Hepatocyte (in vitro differentiated cells): ENCODE data around the gene CEP85L. TPM values are rescaled to one million over a fixed set of nuclear protein-coding genes. Genes with fewer than 3 reads are reported as not detected.

Source experiments
- DNase-seq: peaks from one replicate; pipeline ENCODE4 v3.0.0-alpha.2; 2016; ENCODE audit warnings: low spot score
- H2AFZ ChIP-seq: fragments of 200-600 bp; sonication (generic); 2 replicates; pipeline ENCODE4 v1.6.0; 2016; ENCODE audit warnings: antibody characterized with exemption, mild to moderate bottlenecking
- H3K27ac ChIP-seq: fragments of 200-600 bp; sonication (generic); 2 replicates; pipeline ENCODE4 v1.5.1; 2016; ENCODE audit warnings: mild to moderate bottlenecking
- H3K27me3 ChIP-seq: fragments of 200-600 bp; sonication (generic); 2 replicates; pipeline ENCODE4 v1.6.1; 2016
- H3K36me3 ChIP-seq: fragments of 200-600 bp; sonication (generic); replicated peaks from 2 replicates; pipeline ENCODE4 v1.5.1; 2016; ENCODE audit warnings: low read depth; ENCODE audit not compliant: insufficient read depth
- H3K4me1 ChIP-seq: fragments of 200-600 bp; sonication (generic); 2 replicates; pipeline ENCODE4 v1.5.1; 2016; ENCODE audit warnings: mild to moderate bottlenecking, moderate library complexity; ENCODE audit not compliant: insufficient read depth
- H3K4me2 ChIP-seq: fragments of 200-600 bp; sonication (generic); 2 replicates; pipeline ENCODE4 v1.6.0; 2016
- H3K4me3 ChIP-seq: fragments of 200-600 bp; sonication (generic); 2 replicates; pipeline ENCODE4 v1.5.1; 2016; ENCODE audit warnings: mild to moderate bottlenecking
- H3K79me2 ChIP-seq: fragments of 200-600 bp; sonication (generic); 2 replicates; pipeline ENCODE4 v1.6.0; 2017; ENCODE audit warnings: mild to moderate bottlenecking
- H3K9me2 ChIP-seq: fragments of 200-600 bp; sonication (generic); replicated peaks from 2 replicates; pipeline ENCODE4 v1.6.0; 2017; ENCODE audit warnings: mild to moderate bottlenecking; ENCODE audit not compliant: insufficient read depth
- H3K9me3 ChIP-seq: fragments of 200-600 bp; sonication (generic); 2 replicates; pipeline ENCODE4 v1.5.1; 2016; ENCODE audit warnings: low read depth, mild to moderate bottlenecking
- H4K20me1 ChIP-seq: fragments of 200-600 bp; sonication (generic); 2 replicates; pipeline ENCODE4 v1.6.0; 2016; ENCODE audit warnings: mild to moderate bottlenecking; ENCODE audit not compliant: insufficient read depth, poor library complexity, severe bottlenecking
- CTCF ChIP-seq: fragments of 200-600 bp; sonication (generic); IDR thresholded peaks from 2 replicates; pipeline ENCODE4 v1.5.1; 2016; ENCODE audit warnings: antibody characterized with exemption, mild to moderate bottlenecking; ENCODE audit not compliant: poor library complexity
- EZH2 ChIP-seq: fragments of 200-600 bp; sonication (generic); IDR thresholded peaks from 2 replicates; pipeline ENCODE4 v1.6.1; 2016; ENCODE audit warnings: antibody characterized with exemption, mild to moderate bottlenecking, borderline replicate concordance
- EZH2phosphoT487 ChIP-seq: fragments of 200-600 bp; sonication (generic); IDR thresholded peaks from one replicate; pipeline ENCODE4 v1.6.1; 2018; ENCODE audit warnings: antibody characterized with exemption, mild to moderate bottlenecking, low read depth, moderate library complexity; ENCODE audit not compliant: unreplicated experiment, severe bottlenecking
- WGBS: methylation state at CpG from one replicate; pipeline ENCODE4 v1.1.6; 2016; ENCODE audit warnings: low lambda C conversion rate; ENCODE audit errors: missing lambda C conversion rate; 5-methylcytosine and 5-hydroxymethylcytosine counted together
- polyA plus RNA-seq: library from polyadenylated mRNA; unstranded; fragments of >200 nt; fragmentation: Nextera tagmentation; extraction: Ambion mirVana; gene quantifications from 2 replicates; pipeline ENCODE4 v1.2.1, GENCODE V29; 2016
- total RNA-seq: library from RNA; depleted of rRNA; stranded (reverse); fragments of >200 nt; gene quantifications from 2 replicates; pipeline ENCODE4 v1.2.3, GENCODE V29; 2014

CEP85L gene
- total and polyA plus RNA-seq, 2 experiments from 2014 or later: 17.8 to 38.5 TPM

DNA sequence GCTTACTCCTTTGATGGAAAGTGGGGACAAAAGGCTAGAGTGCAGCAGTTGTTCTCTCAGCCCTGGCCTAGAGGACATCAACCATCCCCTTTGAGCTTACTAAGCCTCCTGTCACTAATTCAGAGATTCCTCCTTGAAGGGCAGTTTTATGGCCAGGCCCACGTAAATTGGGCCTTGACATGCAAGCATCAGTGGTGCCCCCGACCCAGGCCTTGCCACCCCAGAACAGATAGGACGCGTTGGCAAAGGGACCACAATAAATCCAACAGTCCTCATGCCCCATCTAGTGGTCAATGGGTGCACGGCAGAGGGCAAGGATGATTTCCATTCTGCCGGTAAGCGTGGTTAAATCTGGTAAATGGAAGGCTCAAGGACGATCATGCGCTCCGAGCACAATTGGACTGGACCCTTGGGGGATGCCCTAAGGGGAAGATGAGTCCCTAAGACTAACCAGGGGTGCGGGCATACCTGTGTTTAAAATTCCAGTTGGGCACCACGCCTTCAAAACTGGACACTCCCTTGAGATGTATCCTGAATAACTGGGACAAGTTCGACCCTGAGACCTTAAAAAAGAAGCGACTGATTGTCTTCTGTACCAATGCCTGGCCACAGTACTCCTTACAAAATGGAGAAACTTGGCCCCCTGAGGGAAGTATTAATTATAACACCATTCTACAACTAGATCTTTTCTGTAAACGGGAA is 32.6 kb downstream of the CEP85L start:
- no peak overlapping the region for H3K4me2 ChIP-seq
- peak; percentile 50 for DNase-seq

GRCh38 chr6:118617417-118617816 is 34.0 kb downstream of the CEP85L start:
- Histone ChIP-seq H3K79me2 (peaks cover 49% of the 10 kb centered on the region), H3K27ac (no peak overlapping the region), H4K20me1 (peaks cover 18% of the 10 kb centered on the region)

More for the DNA sequence above, 32.6 kb downstream of the CEP85L start:
- H3K27me3 ChIP-seq: no peaks in the 10 kb centered on the region
- no peak overlapping the region for H3K27ac ChIP-seq
- no peaks in the 10 kb centered on the region for H3K9me3 ChIP-seq
- H3K79me2 ChIP-seq: peaks cover 50% of the 10 kb centered on the region
- no peaks in the 10 kb centered on the region for H3K9me2 ChIP-seq
- H2AFZ ChIP-seq: no peak overlapping the region
- WGBS: 56% methylated on average over 15 of the region's 15 CpGs
- H3K36me3 ChIP-seq: no peaks in the 10 kb centered on the region
- peaks cover 17% of the 10 kb centered on the region for H4K20me1 ChIP-seq
- TF ChIP-seq EZH2phosphoT487 (no peak), CTCF (peak; percentile 65)
- H3K4me3 ChIP-seq: no peak overlapping the region
- no peaks in the 10 kb centered on the region for H3K4me1 ChIP-seq

DNA sequence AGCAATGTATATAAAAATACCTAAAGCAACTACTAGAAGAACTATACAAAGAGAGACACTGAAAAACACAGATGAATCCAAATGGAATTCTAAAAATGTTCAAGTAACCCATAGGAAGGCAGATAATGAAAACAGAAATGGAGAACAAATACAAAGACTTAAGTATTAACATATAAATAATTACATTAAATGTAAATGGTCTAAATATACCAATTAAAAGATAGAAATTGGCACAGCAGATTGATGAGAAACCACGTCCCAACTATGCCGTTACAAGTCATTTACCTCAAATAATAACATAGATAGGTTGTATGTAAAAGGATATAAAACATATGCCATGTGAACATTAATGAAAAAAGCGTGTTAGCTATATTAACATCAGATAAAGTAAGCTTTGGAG is 40.1 kb downstream of the CEP85L start:
- Histone ChIP-seq H3K79me2 (peaks cover 77% of the 10 kb centered on the region), H3K4me1 (no peaks in the 10 kb centered on the region), H3K9me3 (no peaks in the 10 kb centered on the region), H4K20me1 (peaks cover 17% of the 10 kb centered on the region), H3K27ac (no peak overlapping the region), H3K36me3 (no peaks in the 10 kb centered on the region), H3K4me3 (no peak overlapping the region), H3K9me2 (no peaks in the 10 kb centered on the region), H3K27me3 (no peaks in the 10 kb centered on the region), H2AFZ (no peak overlapping the region), H3K4me2 (no peak overlapping the region)
- 96% methylated on average over 3 of the region's 3 CpGs for WGBS
- TF ChIP-seq EZH2phosphoT487: no peak
- TF ChIP-seq CTCF: no peak
- no peak for TF ChIP-seq EZH2
- no peak for DNase-seq

More at GRCh38 chr6:118617417-118617816, 34.0 kb downstream of the CEP85L start:
- H2AFZ ChIP-seq: no peak overlapping the region
- H3K4me2 ChIP-seq: no peak overlapping the region
- no peak overlapping the region for H3K4me3 ChIP-seq
- 63% methylated on average over 11 of the region's 11 CpGs for WGBS
- H3K9me2 ChIP-seq: no peaks in the 10 kb centered on the region
- H3K27me3 ChIP-seq: no peaks in the 10 kb centered on the region
- no peak for DNase-seq
- no peaks in the 10 kb centered on the region for H3K9me3 ChIP-seq
- TF ChIP-seq CTCF: no peak
- no peak for TF ChIP-seq EZH2
- no peak for TF ChIP-seq EZH2phosphoT487
- H3K36me3 ChIP-seq: no peaks in the 10 kb centered on the region
- H3K4me1 ChIP-seq: no peaks in the 10 kb centered on the region
